ENCODE measurements around the gene ITGA7. TPM values are rescaled to one million over a fixed set of nuclear protein-coding genes. Genes with fewer than 3 reads are reported as not detected.
"Not testable (repeated sequence)": the region's sequence is repeated elsewhere in the genome, so short reads cannot be mapped to it uniquely, and the experiment has no call there.

Gene ITGA7
- polyA plus RNA-seq, 1 of the 3 experiments (the other 2 are of a cell fraction): 19.7 TPM

- TF ChIP-seq REST (IDR thresholded peaks at IDR 0.05; ENCODE audit: low read depth, low read length) (no peak), ELF1 (IDR thresholded peaks at IDR 0.05) (no peak), CHD2 (IDR thresholded peaks at IDR 0.05; ENCODE audit: low read length, partially characterized antibody) (no peak), RXRA (IDR thresholded peaks at IDR 0.05; ENCODE audit: borderline replicate concordance, low read depth) (no peak), EZH2phosphoT487 (IDR thresholded peaks at IDR 0.05; ENCODE audit: borderline replicate concordance, low read depth) (no peak), MEF2A (IDR thresholded peaks at IDR 0.05; ENCODE audit: borderline replicate concordance, low read depth) (no peak), EP300 (IDR thresholded peaks at IDR 0.05; ENCODE audit: borderline replicate concordance in 1 of 2, low read depth in 1 of 2, low read length in 1 of 2) (no peak), SMC3 (IDR thresholded peaks at IDR 0.05; ENCODE audit: low read depth, low read length) (no peak), JUND (IDR thresholded peaks at IDR 0.05) (no peak), PBX3 (IDR thresholded peaks at IDR 0.05) (no peak)
Observed at GRCh38 chr12:55652352-55652751, 55.4 kb downstream of the ITGA7 start (continued).

GRCh38 chr12:55651299-55651683 is 56.4 kb downstream of the ITGA7 start:
- Histone ChIP-seq H3K36me3 (replicated peaks in 1 of 2; ENCODE audit: control insufficient read depth in 1 of 2, insufficient read depth in 2 of 2, low read length in 1 of 2) (no peaks in the 10 kb centered on the region), H3F3A (replicated peaks; ENCODE audit: insufficient read depth) (no peaks in the 10 kb centered on the region), H3K9ac (no peak overlapping the region), H3K27ac (ENCODE audit: low read depth in 2 of 2, low read length in 1 of 2) (no peak overlapping the region), H3K79me2 (ENCODE audit: insufficient read depth) (no peaks in the 10 kb centered on the region), H2AFZ (ENCODE audit: low read depth) (no peak overlapping the region), H3K4me3 (ENCODE audit: low read depth in 2 of 2, low read length in 1 of 2) (no peak overlapping the region), H3K4me1 (ENCODE audit: control insufficient read depth in 1 of 2, insufficient read depth in 2 of 2, low read depth in 1 of 2, low read length in 1 of 2) (no peaks in the 10 kb centered on the region; a peak in 1 of 4 replicates), H3K9me3 (no peaks in the 10 kb centered on the region), H3K27me3 (ENCODE audit: insufficient read depth) (peaks cover 7% of the 10 kb centered on the region; the same call in 1 of the 2 replicates), H3K9me2 (no peaks in the 10 kb centered on the region), H4K20me1 (ENCODE audit: insufficient read depth) (no peaks in the 10 kb centered on the region), H3K4me2 (no peak overlapping the region)
- ChIA-PET CTCF (no interaction called here), POLR2A (no interaction called here)
- DNase-seq: no peak
- TF ChIP-seq CTCF (IDR thresholded peaks at IDR 0.05) (no peak), TAF1 (IDR thresholded peaks at IDR 0.05; ENCODE audit: borderline replicate concordance, low read depth, low read length) (no peak), TEAD4 (IDR thresholded peaks at IDR 0.05; ENCODE audit: borderline replicate concordance, insufficient read depth) (no peak), MXI1 (IDR thresholded peaks at IDR 0.05; ENCODE audit: low read depth, low read length) (no peak), EP300 (IDR thresholded peaks at IDR 0.05; ENCODE audit: borderline replicate concordance in 1 of 2, low read depth in 1 of 2, low read length in 1 of 2) (no peak), CHD2 (IDR thresholded peaks at IDR 0.05; ENCODE audit: low read length, partially characterized antibody) (no peak), EZH2phosphoT487 (IDR thresholded peaks at IDR 0.05; ENCODE audit: borderline replicate concordance, low read depth) (no peak), GABPA (IDR thresholded peaks at IDR 0.05; ENCODE audit: low read depth) (no peak), SIN3A (IDR thresholded peaks at IDR 0.05; ENCODE audit: borderline replicate concordance, low read depth, low read length) (no peak)
- 7% methylated on average over 5 of the region's 5 CpGs for WGBS (ENCODE audit: low lambda C conversion rate)

- H3K9ac ChIP-seq; H4K20me1 ChIP-seq (ENCODE audit: insufficient read depth); H3K9me3 ChIP-seq; H3F3A ChIP-seq (replicated peaks; ENCODE audit: insufficient read depth); CTCF ChIA-PET; H3K4me1 ChIP-seq (ENCODE audit: control insufficient read depth in 1 of 2, insufficient read depth in 2 of 2, low read depth in 1 of 2, low read length in 1 of 2); H3K27ac ChIP-seq (ENCODE audit: low read depth in 2 of 2, low read length in 1 of 2); DNase-seq; H3K4me2 ChIP-seq; H3K4me3 ChIP-seq (ENCODE audit: low read depth in 2 of 2, low read length in 1 of 2); POLR2A ChIA-PET; H3K79me2 ChIP-seq (ENCODE audit: insufficient read depth); H2AFZ ChIP-seq (ENCODE audit: low read depth); H3K9me2 ChIP-seq; H3K27me3 ChIP-seq (ENCODE audit: insufficient read depth); H3K36me3 ChIP-seq (replicated peaks in 1 of 2; ENCODE audit: control insufficient read depth in 1 of 2, insufficient read depth in 2 of 2, low read length in 1 of 2): not testable (repeated sequence)
- WGBS (ENCODE audit: low lambda C conversion rate): 25% methylated on average over 4 of the region's 4 CpGs
Observed at GRCh38 chr12:55650620-55651298, 56.9 kb downstream of the ITGA7 start.

Measured in SK-N-SH (cell line).